AG10803 (cell line): Measurements from ENCODE around the gene HOMER1.

ENCODE experiments used
- DNase-seq: peaks from one replicate; pipeline ENCODE4 v3.0.0; 2010; ENCODE audit warnings: low read depth
- H3K4me3 ChIP-seq: 2 replicates; pipeline ENCODE4 v1.5.1; 2011; ENCODE audit warnings: mild to moderate bottlenecking, low read length, control low read depth
- TF ChIP-seq, protein P1 (sequence below): conservative IDR thresholded peaks from 2 replicates; pipeline ENCODE4 v1.5.1; 2011; ENCODE audit warnings: mild to moderate bottlenecking, low read length, control low read depth, inconsistent platforms

HOMER1 gene

GRCh38 chr5:79535477-79536192, 21.7 kb upstream of the HOMER1 start:
- DNase-seq: no peak
- TF ChIP-seq, protein P1, sequence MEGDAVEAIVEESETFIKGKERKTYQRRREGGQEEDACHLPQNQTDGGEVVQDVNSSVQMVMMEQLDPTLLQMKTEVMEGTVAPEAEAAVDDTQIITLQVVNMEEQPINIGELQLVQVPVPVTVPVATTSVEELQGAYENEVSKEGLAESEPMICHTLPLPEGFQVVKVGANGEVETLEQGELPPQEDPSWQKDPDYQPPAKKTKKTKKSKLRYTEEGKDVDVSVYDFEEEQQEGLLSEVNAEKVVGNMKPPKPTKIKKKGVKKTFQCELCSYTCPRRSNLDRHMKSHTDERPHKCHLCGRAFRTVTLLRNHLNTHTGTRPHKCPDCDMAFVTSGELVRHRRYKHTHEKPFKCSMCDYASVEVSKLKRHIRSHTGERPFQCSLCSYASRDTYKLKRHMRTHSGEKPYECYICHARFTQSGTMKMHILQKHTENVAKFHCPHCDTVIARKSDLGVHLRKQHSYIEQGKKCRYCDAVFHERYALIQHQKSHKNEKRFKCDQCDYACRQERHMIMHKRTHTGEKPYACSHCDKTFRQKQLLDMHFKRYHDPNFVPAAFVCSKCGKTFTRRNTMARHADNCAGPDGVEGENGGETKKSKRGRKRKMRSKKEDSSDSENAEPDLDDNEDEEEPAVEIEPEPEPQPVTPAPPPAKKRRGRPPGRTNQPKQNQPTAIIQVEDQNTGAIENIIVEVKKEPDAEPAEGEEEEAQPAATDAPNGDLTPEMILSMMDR: peak; percentile 16; the same call in 1 of the 2 replicates
- no peak overlapping the region for H3K4me3 ChIP-seq

- no peak for DNase-seq
- H3K4me3 ChIP-seq: no peak overlapping the region
- TF ChIP-seq, protein P1: no peak
These were observed 15.2 kb upstream of the HOMER1 start for GRCh38 chr5:79529110-79529509.

GRCh38 chr5:79527431-79527830, 13.5 kb upstream of the HOMER1 start:
- TF ChIP-seq, protein P1: no peak
- H3K4me3 ChIP-seq: no peak overlapping the region
- DNase-seq: no peak

DNA sequence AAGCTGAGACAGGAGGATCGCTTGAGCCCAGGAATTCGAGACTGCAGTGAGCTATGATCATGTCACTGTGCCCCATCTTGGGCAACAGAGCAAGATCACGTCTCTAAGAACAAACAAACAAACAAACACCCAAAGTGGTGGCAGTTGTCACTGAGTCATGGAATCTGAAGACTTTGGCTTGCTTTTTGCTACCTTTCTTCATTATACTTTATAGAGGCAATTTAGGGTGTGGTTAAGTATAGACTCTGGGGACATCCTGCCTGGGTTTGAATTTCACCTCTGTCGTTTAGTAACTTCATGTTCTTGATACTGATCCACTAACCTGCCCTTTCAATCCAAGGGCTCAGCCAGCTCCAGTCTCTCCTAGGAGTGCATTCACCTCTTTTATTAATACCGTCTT, 13.0 kb upstream of the HOMER1 start:
- no peak for DNase-seq
- TF ChIP-seq, protein P1: no peak
- H3K4me3 ChIP-seq: no peak overlapping the region

DNA sequence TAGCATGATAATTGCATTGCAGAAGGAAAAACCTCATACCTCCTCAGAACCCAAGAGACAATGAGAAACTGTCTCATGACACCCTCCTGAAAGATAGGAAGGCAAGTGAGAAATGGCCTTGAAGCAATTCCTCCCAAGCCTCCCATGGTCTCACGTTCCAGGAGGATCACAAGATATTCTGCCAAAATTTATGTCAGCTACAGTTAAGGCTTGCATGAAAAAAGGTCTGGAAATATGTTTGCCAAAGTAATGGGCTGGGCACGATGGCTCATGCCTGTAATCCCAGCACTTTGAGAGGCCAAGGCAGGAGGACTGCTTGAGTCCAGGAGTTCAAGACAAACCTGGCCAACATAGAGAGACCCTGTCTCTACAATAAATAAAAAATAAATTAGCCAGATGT, 12.6 kb upstream of the HOMER1 start:
- TF ChIP-seq, protein P1: no peak
- no peak overlapping the region for H3K4me3 ChIP-seq
- no peak for DNase-seq

GRCh38 chr5:79521156-79521555, 7.2 kb upstream of the HOMER1 start:
- no peak overlapping the region for H3K4me3 ChIP-seq
- TF ChIP-seq, protein P1: no peak
- no peak for DNase-seq

GRCh38 chr5:79518718-79519117, 4.8 kb upstream of the HOMER1 start:
- no peak overlapping the region for H3K4me3 ChIP-seq
- DNase-seq: no peak
- TF ChIP-seq, protein P1: no peak
